ENCODE data around the gene LMX1A. TPM values are rescaled to one million over a fixed set of nuclear protein-coding genes. Genes with fewer than 3 reads are reported as not detected.

Gene LMX1A
- polyA plus RNA-seq, 1 donor (not counting 4 experiments of a cell fraction or from before 2014, with no cell fraction given) = not detected

DNA sequence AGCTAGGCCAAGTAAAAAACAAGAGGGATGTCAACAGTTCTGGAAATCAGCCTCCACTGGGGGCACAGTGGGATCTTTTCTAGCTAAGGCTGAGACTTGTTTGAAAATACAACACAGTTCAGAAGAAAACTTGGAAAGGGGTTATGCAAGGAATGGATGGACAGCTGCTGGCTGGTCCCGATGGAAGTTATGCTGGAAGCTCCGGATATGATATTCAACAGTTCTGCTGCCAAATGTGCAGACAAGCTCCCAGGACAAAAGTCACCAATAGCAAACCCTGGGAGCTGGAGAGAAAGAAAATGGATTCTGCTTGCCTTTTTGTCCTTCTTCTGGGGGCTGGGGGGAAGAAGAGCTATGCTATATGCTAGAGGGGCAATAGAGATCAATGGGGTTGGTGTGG, 14.3 kb downstream of the LMX1A start:
- TF ChIP-seq CTCF (optimal IDR thresholded peaks at IDR 0.05 in 1 of 3, IDR thresholded peaks at IDR 0.05 in 1 of 3, conservative IDR thresholded peaks at IDR 0.05 in 1 of 3; ENCODE audit: extremely low read depth in 1 of 3, insufficient read depth in 2 of 3, low read length in 3 of 3) = no peak
- no peak for TF ChIP-seq EZH2 (IDR thresholded peaks at IDR 0.05; ENCODE audit: low read length)
- Histone ChIP-seq H3K9ac (ENCODE audit: control insufficient read depth, extremely low read depth, insufficient read depth, low read length) (no peak overlapping the region), H3K27me3 (ENCODE audit: control insufficient read depth, extremely low read depth, insufficient read depth, low read length) (peaks cover 24% of the 10 kb centered on the region), H3K9me1 (ENCODE audit: control insufficient read depth, extremely low read depth, insufficient read depth, low read length) (no peaks in the 10 kb centered on the region), H3K4me3 (ENCODE audit: control insufficient read depth in 2 of 3, extremely low read depth in 1 of 3, insufficient read depth in 2 of 3, low read depth in 1 of 3, low read length in 3 of 3) (no peak overlapping the region), H3K36me3 (ENCODE audit: control insufficient read depth in 2 of 2, extremely low read depth in 1 of 2, insufficient read depth in 2 of 2, low read length in 2 of 2) (no peaks in the 10 kb centered on the region), H4K20me1 (ENCODE audit: control insufficient read depth, extremely low read depth, insufficient read depth, low read length) (no peaks in the 10 kb centered on the region), H3K4me2 (ENCODE audit: control insufficient read depth, extremely low read depth, insufficient read depth, low read depth, low read length) (no peak overlapping the region), H3K4me1 (ENCODE audit: control insufficient read depth, extremely low read depth, insufficient read depth, low read length) (no peaks in the 10 kb centered on the region), H3K79me2 (ENCODE audit: control insufficient read depth, insufficient read depth, low read length) (no peaks in the 10 kb centered on the region), H3K27ac (ENCODE audit: control insufficient read depth, insufficient read depth, low read length) (no peak overlapping the region), H2AFZ (ENCODE audit: control insufficient read depth, low read length) (no peak overlapping the region), H3K9me3 (ENCODE audit: control insufficient read depth, low read depth, low read length) (no peaks in the 10 kb centered on the region)
- FAIRE-seq (no peak), DNase-seq (ENCODE audit: low read depth, low spot score) (no peak)
- dilution Hi-C loops (cut with MboI; ENCODE audit: extremely low pct_ligation_motif_present, low sequenced_read_pairs) = no loop called here

- H4K20me1 ChIP-seq (ENCODE audit: control insufficient read depth, extremely low read depth, insufficient read depth, low read length) = no peaks in the 10 kb centered on the region
- no peaks in the 10 kb centered on the region for H3K9me3 ChIP-seq (ENCODE audit: control insufficient read depth, low read depth, low read length)
- H3K79me2 ChIP-seq (ENCODE audit: control insufficient read depth, insufficient read depth, low read length) = no peaks in the 10 kb centered on the region
- H3K4me2 ChIP-seq (ENCODE audit: control insufficient read depth, extremely low read depth, insufficient read depth, low read depth, low read length) = no peak overlapping the region
- H3K27me3 ChIP-seq (ENCODE audit: control insufficient read depth, extremely low read depth, insufficient read depth, low read length) = peaks cover 13% of the 10 kb centered on the region
- TF ChIP-seq EZH2 (IDR thresholded peaks at IDR 0.05; ENCODE audit: low read length) (no peak), CTCF (optimal IDR thresholded peaks at IDR 0.05 in 1 of 3, IDR thresholded peaks at IDR 0.05 in 1 of 3, conservative IDR thresholded peaks at IDR 0.05 in 1 of 3; ENCODE audit: extremely low read depth in 1 of 3, insufficient read depth in 2 of 3, low read length in 3 of 3) (no peak)
- H3K4me1 ChIP-seq (ENCODE audit: control insufficient read depth, extremely low read depth, insufficient read depth, low read length) = no peaks in the 10 kb centered on the region
- H3K4me3 ChIP-seq (ENCODE audit: control insufficient read depth in 2 of 3, extremely low read depth in 1 of 3, insufficient read depth in 2 of 3, low read depth in 1 of 3, low read length in 3 of 3) = no peak overlapping the region
- H3K27ac ChIP-seq (ENCODE audit: control insufficient read depth, insufficient read depth, low read length) = no peak overlapping the region
- dilution Hi-C loops (cut with MboI; ENCODE audit: extremely low pct_ligation_motif_present, low sequenced_read_pairs) = no loop called here
- FAIRE-seq (no peak), DNase-seq (ENCODE audit: low read depth, low spot score) (no peak)
- no peaks in the 10 kb centered on the region for H3K36me3 ChIP-seq (ENCODE audit: control insufficient read depth in 2 of 2, extremely low read depth in 1 of 2, insufficient read depth in 2 of 2, low read length in 2 of 2)
- H3K9me1 ChIP-seq (ENCODE audit: control insufficient read depth, extremely low read depth, insufficient read depth, low read length) = no peaks in the 10 kb centered on the region
- no peak overlapping the region for H3K9ac ChIP-seq (ENCODE audit: control insufficient read depth, extremely low read depth, insufficient read depth, low read length)
- H2AFZ ChIP-seq (ENCODE audit: control insufficient read depth, low read length) = no peak overlapping the region
Observed at GRCh38 chr1:165339164-165339563, 17.4 kb downstream of the LMX1A start.

Data from keratinocyte (primary cell).